ENCODE data around the gene KLRG1.

KLRG1 gene

GRCh38 chr12:9043766-9044165 lies 54.4 kb downstream of the KLRG1 start:
- no peak for DNase-seq

GRCh38 chr12:9047105-9047504 lies 57.8 kb downstream of the KLRG1 start:
- no peak for DNase-seq

- DNase-seq, result no peak
Measured at GRCh38 chr12:9048930-9049329, 59.6 kb downstream of the KLRG1 start.

GRCh38 chr12:9049520-9050133 lies 60.3 kb downstream of the KLRG1 start:
- DNase-seq, result no peak

GRCh38 chr12:9050521-9051157 lies 61.3 kb downstream of the KLRG1 start:
- no peak for DNase-seq

GRCh38 chr12:9051158-9051550 lies 61.8 kb downstream of the KLRG1 start:
- DNase-seq, result no peak

- DNase-seq, result no peak
Measured at GRCh38 chr12:9052610-9053009, 63.3 kb downstream of the KLRG1 start.
